GM23338 (cell line): ENCODE data around the gene CPEB3.

ENCODE experiments used
- CREB1 ChIP-seq: fragments of 250-450 bp; sonication (Bioruptor Pico); IDR thresholded peaks from 2 replicates; pipeline ENCODE4 v1.5.0; 2020; ENCODE audit warnings: low read depth, mild to moderate bottlenecking, moderate library complexity
- EZH2 ChIP-seq: fragments of 200-600 bp; sonication (generic); IDR thresholded peaks from one replicate; pipeline ENCODE4 v1.8.0; 2017; ENCODE audit warnings: antibody characterized with exemption, mild to moderate bottlenecking, low read depth; ENCODE audit not compliant: unreplicated experiment
- EZH2phosphoT487 ChIP-seq: fragments of 200-600 bp; sonication (generic); IDR thresholded peaks from one replicate; pipeline ENCODE4 v1.8.1; 2018; ENCODE audit warnings: antibody characterized with exemption; ENCODE audit not compliant: unreplicated experiment
- JUNB ChIP-seq: IDR thresholded peaks from one replicate; pipeline ENCODE4 v1.6.1; 2016; ENCODE audit warnings: antibody characterized with exemption; ENCODE audit not compliant: unreplicated experiment
- NANOG ChIP-seq: IDR thresholded peaks from 2 replicates; pipeline ENCODE4 v1.6.1; 2016; ENCODE audit warnings: antibody characterized with exemption, borderline replicate concordance
- POLR2AphosphoS5 ChIP-seq: IDR thresholded peaks from 2 replicates; pipeline ENCODE4 v1.6.1; 2016; ENCODE audit warnings: antibody characterized with exemption, low read depth
- REST ChIP-seq: IDR thresholded peaks from one replicate; pipeline ENCODE4 v1.6.1; 2018; ENCODE audit warnings: antibody characterized with exemption; ENCODE audit not compliant: unreplicated experiment
- ZNF114 ChIP-seq: fragments of 250-450 bp; sonication (Bioruptor Pico); IDR thresholded peaks from 2 replicates; pipeline ENCODE4 v1.5.0; 2020; ENCODE audit warnings: mild to moderate bottlenecking, moderate library complexity
- ZNF331 ChIP-seq: fragments of 250-450 bp; sonication (Bioruptor Pico); IDR thresholded peaks from 2 replicates; pipeline ENCODE4 v1.5.0; 2020; ENCODE audit warnings: low read depth, mild to moderate bottlenecking, moderate library complexity
- TF ChIP-seq, protein P1 (sequence below), 2 experiments: fragments of 200-600 bp in 1 of 2; sonication (generic) in 1 of 2; conservative IDR thresholded peaks; 2 replicates each; pipeline versions ENCODE4 v1.5.1 to v1.6.1; 2016 to 2017; ENCODE audit warnings: antibody characterized with exemption in 2 of 2, low read depth in 2 of 2, mild to moderate bottlenecking in 2 of 2, moderate library complexity in 1 of 2
- TF ChIP-seq, protein P2 (sequence below): fragments of 250-450 bp; sonication (Bioruptor Pico); IDR thresholded peaks from 2 replicates; pipeline ENCODE4 v1.5.0; 2020; ENCODE audit warnings: mild to moderate bottlenecking, moderate library complexity

GRCh38 chr10:92102601-92103213 is 188.2 kb downstream of the CPEB3 start:
- TF ChIP-seq, protein P1, sequence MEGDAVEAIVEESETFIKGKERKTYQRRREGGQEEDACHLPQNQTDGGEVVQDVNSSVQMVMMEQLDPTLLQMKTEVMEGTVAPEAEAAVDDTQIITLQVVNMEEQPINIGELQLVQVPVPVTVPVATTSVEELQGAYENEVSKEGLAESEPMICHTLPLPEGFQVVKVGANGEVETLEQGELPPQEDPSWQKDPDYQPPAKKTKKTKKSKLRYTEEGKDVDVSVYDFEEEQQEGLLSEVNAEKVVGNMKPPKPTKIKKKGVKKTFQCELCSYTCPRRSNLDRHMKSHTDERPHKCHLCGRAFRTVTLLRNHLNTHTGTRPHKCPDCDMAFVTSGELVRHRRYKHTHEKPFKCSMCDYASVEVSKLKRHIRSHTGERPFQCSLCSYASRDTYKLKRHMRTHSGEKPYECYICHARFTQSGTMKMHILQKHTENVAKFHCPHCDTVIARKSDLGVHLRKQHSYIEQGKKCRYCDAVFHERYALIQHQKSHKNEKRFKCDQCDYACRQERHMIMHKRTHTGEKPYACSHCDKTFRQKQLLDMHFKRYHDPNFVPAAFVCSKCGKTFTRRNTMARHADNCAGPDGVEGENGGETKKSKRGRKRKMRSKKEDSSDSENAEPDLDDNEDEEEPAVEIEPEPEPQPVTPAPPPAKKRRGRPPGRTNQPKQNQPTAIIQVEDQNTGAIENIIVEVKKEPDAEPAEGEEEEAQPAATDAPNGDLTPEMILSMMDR (conservative IDR thresholded peaks at IDR 0.05; ENCODE audit: low read depth in 2 of 2): no peak
- no peak for TF ChIP-seq EZH2
- no peak for TF ChIP-seq REST
- TF ChIP-seq, protein P2, sequence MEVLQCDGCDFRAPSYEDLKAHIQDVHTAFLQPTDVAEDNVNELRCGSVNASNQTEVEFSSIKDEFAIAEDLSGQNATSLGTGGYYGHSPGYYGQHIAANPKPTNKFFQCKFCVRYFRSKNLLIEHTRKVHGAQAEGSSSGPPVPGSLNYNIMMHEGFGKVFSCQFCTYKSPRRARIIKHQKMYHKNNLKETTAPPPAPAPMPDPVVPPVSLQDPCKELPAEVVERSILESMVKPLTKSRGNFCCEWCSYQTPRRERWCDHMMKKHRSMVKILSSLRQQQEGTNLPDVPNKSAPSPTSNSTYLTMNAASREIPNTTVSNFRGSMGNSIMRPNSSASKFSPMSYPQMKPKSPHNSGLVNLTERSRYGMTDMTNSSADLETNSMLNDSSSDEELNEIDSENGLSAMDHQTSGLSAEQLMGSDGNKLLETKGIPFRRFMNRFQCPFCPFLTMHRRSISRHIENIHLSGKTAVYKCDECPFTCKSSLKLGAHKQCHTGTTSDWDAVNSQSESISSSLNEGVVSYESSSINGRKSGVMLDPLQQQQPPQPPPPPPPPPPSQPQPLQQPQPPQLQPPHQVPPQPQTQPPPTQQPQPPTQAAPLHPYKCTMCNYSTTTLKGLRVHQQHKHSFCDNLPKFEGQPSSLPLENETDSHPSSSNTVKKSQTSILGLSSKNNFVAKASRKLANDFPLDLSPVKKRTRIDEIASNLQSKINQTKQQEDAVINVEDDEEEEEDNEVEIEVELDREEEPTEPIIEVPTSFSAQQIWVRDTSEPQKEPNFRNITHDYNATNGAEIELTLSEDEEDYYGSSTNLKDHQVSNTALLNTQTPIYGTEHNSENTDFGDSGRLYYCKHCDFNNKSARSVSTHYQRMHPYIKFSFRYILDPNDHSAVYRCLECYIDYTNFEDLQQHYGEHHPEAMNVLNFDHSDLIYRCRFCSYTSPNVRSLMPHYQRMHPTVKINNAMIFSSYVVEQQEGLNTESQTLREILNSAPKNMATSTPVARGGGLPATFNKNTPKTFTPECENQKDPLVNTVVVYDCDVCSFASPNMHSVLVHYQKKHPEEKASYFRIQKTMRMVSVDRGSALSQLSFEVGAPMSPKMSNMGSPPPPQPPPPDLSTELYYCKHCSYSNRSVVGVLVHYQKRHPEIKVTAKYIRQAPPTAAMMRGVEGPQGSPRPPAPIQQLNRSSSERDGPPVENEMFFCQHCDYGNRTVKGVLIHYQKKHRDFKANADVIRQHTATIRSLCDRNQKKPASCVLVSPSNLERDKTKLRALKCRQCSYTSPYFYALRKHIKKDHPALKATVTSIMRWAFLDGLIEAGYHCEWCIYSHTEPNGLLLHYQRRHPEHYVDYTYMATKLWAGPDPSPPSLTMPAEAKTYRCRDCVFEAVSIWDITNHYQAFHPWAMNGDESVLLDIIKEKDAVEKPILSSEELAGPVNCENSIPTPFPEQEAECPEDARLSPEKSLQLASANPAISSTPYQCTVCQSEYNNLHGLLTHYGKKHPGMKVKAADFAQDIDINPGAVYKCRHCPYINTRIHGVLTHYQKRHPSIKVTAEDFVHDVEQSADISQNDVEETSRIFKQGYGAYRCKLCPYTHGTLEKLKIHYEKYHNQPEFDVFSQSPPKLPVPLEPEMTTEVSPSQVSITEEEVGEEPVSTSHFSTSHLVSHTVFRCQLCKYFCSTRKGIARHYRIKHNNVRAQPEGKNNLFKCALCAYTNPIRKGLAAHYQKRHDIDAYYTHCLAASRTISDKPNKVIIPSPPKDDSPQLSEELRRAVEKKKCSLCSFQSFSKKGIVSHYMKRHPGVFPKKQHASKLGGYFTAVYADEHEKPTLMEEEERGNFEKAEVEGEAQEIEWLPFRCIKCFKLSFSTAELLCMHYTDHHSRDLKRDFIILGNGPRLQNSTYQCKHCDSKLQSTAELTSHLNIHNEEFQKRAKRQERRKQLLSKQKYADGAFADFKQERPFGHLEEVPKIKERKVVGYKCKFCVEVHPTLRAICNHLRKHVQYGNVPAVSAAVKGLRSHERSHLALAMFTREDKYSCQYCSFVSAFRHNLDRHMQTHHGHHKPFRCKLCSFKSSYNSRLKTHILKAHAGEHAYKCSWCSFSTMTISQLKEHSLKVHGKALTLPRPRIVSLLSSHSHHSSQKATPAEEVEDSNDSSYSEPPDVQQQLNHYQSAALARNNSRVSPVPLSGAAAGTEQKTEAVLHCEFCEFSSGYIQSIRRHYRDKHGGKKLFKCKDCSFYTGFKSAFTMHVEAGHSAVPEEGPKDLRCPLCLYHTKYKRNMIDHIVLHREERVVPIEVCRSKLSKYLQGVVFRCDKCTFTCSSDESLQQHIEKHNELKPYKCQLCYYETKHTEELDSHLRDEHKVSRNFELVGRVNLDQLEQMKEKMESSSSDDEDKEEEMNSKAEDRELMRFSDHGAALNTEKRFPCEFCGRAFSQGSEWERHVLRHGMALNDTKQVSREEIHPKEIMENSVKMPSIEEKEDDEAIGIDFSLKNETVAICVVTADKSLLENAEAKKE: no peak
- TF ChIP-seq ZNF114 (CRISPR knock-in tag): no peak
- no peak for TF ChIP-seq EZH2phosphoT487
- TF ChIP-seq JUNB: no peak
- TF ChIP-seq POLR2AphosphoS5: no peak
- TF ChIP-seq NANOG: no peak
- TF ChIP-seq ZNF331 (CRISPR knock-in tag): no peak
- TF ChIP-seq CREB1: no peak
